Measurements from ENCODE around the gene SKAP2. TPM values are rescaled to one million over a fixed set of nuclear protein-coding genes. Genes with fewer than 3 reads are reported as not detected.

SKAP2 gene
- total RNA-seq, 1 donor from 2014 or later = 25.5 TPM

- H3K36me3 Mint-ChIP-seq = no peaks in the 10 kb centered on the region
- H3K4me3 Mint-ChIP-seq = no peak overlapping the region
- no peak for TF ChIP-seq CTCF (conservative IDR thresholded peaks at IDR 0.05)
- no peaks in the 10 kb centered on the region for H3K9me3 Mint-ChIP-seq
- no peak overlapping the region for H3K27ac Mint-ChIP-seq
- peaks cover 5% of the 10 kb centered on the region for H3K4me1 Mint-ChIP-seq (ENCODE audit: unreplicated experiment)
- peaks cover 11% of the 10 kb centered on the region for H3K27me3 Mint-ChIP-seq
- peak; percentile 36 for DNase-seq (ENCODE audit: extremely low spot score, unreplicated experiment)
Measured at GRCh38 chr7:26631601-26632000, 232.8 kb downstream of the SKAP2 start.

DNA sequence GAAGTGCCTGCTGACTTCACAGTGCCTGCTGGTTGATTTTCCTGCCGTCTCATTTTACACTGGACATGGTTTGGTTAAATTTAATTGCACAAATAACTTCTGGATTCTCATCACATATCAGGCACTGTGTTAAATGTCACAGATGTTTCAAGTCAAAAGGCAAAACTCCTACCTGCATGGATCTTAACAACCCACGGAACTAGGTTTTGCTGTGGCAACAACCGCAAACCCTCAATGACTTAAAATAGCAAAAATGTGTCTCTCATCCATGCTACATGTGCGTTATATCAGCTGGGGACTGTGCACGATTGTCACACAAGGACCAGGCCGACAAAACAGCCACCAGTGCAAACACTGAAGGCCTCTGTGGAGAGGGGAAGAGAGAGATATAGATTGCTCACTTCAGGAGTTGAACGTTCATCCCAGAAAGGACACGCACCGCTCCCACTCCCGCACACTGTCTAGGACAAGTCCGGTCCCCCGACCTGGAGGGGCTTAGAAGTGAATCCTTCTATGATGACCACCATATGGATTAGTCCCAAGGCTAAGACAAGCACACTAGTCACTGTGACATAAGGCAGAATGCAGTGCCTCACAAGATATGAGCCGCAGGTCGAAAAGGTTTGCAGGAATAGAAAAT is 233.3 kb downstream of the SKAP2 start:
- no peak for TF ChIP-seq CTCF (conservative IDR thresholded peaks at IDR 0.05)
- H3K36me3 Mint-ChIP-seq = no peaks in the 10 kb centered on the region

GRCh38 chr7:26630361-26630760 is 234.0 kb downstream of the SKAP2 start:
- peaks cover 5% of the 10 kb centered on the region for H3K4me1 Mint-ChIP-seq (ENCODE audit: unreplicated experiment)

More for the DNA sequence above, 233.3 kb downstream of the SKAP2 start:
- H3K4me1 Mint-ChIP-seq (ENCODE audit: unreplicated experiment) = peaks cover 5% of the 10 kb centered on the region
- no peak overlapping the region for H3K4me3 Mint-ChIP-seq
- no peak overlapping the region for H3K27ac Mint-ChIP-seq
- peaks cover 11% of the 10 kb centered on the region for H3K27me3 Mint-ChIP-seq
- DNase-seq (ENCODE audit: extremely low spot score, unreplicated experiment) = no peak
- no peaks in the 10 kb centered on the region for H3K9me3 Mint-ChIP-seq

GRCh38 chr7:26629696-26630095 is 234.7 kb downstream of the SKAP2 start:
- no peak overlapping the region for H3K27ac Mint-ChIP-seq
- H3K4me3 Mint-ChIP-seq = no peak overlapping the region
- no peak for DNase-seq (ENCODE audit: extremely low spot score, unreplicated experiment)
- H3K27me3 Mint-ChIP-seq = peaks cover 11% of the 10 kb centered on the region
- no peak for TF ChIP-seq CTCF (conservative IDR thresholded peaks at IDR 0.05)
- peaks cover 5% of the 10 kb centered on the region for H3K4me1 Mint-ChIP-seq (ENCODE audit: unreplicated experiment)
- H3K36me3 Mint-ChIP-seq = no peaks in the 10 kb centered on the region
- no peaks in the 10 kb centered on the region for H3K9me3 Mint-ChIP-seq

More at GRCh38 chr7:26630361-26630760, 234.0 kb downstream of the SKAP2 start:
- DNase-seq (ENCODE audit: extremely low spot score, unreplicated experiment) = no peak
- no peaks in the 10 kb centered on the region for H3K9me3 Mint-ChIP-seq
- no peak overlapping the region for H3K27ac Mint-ChIP-seq
- peaks cover 11% of the 10 kb centered on the region for H3K27me3 Mint-ChIP-seq
- no peak overlapping the region for H3K4me3 Mint-ChIP-seq
- no peak for TF ChIP-seq CTCF (conservative IDR thresholded peaks at IDR 0.05)
- no peaks in the 10 kb centered on the region for H3K36me3 Mint-ChIP-seq

DNA sequence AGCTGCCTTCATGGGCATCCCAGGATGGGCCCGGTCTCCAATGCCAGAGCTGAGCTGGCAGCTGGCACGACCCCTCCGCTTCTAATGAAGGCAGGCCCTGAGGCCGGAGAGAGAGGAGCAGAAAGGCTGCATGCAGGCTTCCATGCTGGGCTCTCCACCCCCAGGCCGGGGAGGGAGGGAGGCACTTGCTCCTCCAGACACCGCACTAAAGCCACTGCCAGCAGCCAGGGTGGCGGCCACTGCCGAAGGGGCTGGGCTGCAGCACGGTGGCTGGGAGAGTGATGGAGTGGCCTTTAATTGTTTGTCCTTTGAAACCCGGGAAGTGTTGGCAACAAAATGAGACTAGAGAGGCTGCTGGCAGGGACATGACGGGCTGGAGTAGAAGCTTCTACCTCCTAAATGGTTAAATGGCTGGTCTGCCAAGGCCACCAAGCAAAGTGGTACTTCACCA is 236.5 kb downstream of the SKAP2 start:
- Mint-ChIP-seq H3K27ac (no peak overlapping the region), H3K27me3 (peaks cover 11% of the 10 kb centered on the region), H3K4me3 (no peak overlapping the region), H3K4me1 (ENCODE audit: unreplicated experiment) (peaks cover 5% of the 10 kb centered on the region), H3K9me3 (no peaks in the 10 kb centered on the region), H3K36me3 (no peaks in the 10 kb centered on the region)
- DNase-seq (ENCODE audit: extremely low spot score, unreplicated experiment) = no peak
- no peak for TF ChIP-seq CTCF (conservative IDR thresholded peaks at IDR 0.05)

Measured in type B pancreatic cell (in vitro differentiated cells).